CD4-positive, alpha-beta T cell (primary cell): Measurements from ENCODE around the gene SLC2A3. TPM values are rescaled to one million over a fixed set of nuclear protein-coding genes. Genes with fewer than 3 reads are reported as not detected.
"Not testable (repeated sequence)": the region's sequence is repeated elsewhere in the genome, so short reads cannot be mapped to it uniquely, and the experiment has no call there.

Source experiments
- ATAC-seq: fragments of 200-7000 bp; cut with Tn5 transposase; one replicate; pipeline ENCODE4 v1.10.0; 2022; ENCODE audit warnings: mild to moderate bottlenecking; ENCODE audit not compliant: poor library complexity
- CTCF ChIA-PET: fragments of 350-600 bp; sonication (Branson Sonifier 250); formaldehyde crosslinking; loops from one replicate; lab custom pipeline; 2021; ENCODE audit warnings: antibody characterized with exemption, inconsistent platforms; lab: Charles Lee
- POLR2A ChIA-PET: fragments of 350-600 bp; sonication (Branson Sonifier 250); formaldehyde crosslinking; loops from one replicate; lab custom pipeline; 2021; ENCODE audit warnings: antibody characterized with exemption, inconsistent platforms; lab: Charles Lee
- DNase-seq, 14 experiments: peaks; one replicate each; pipeline ENCODE4 v3.0.0-alpha.2; 2013 to 2020; ENCODE audit warnings: mixed read lengths in 2 of 14
- H3K27ac ChIP-seq, 2 donors: one replicate each; pipeline versions ENCODE4 v1.5.1 to v1.7.0; 2013; ENCODE audit warnings: low read length in 2 of 2, low read depth in 1 of 2, mild to moderate bottlenecking in 1 of 2
- H3K27me3 ChIP-seq, 2 experiments: 1 replicate in 1 of 2; 2 replicates in 1 of 2; pipeline versions ENCODE4 v1.6.1 to v1.7.0; 2013; ENCODE audit warnings: low read length in 2 of 2, control low read depth in 1 of 2, mild to moderate bottlenecking in 1 of 2, moderate library complexity in 1 of 2; ENCODE audit not compliant: insufficient read depth in 2 of 2, control insufficient read depth in 1 of 2
- H3K36me3 ChIP-seq: one replicate; pipeline ENCODE4 v1.6.1; 2013; ENCODE audit warnings: low read length, control low read depth; ENCODE audit not compliant: insufficient read depth
- H3K4me1 ChIP-seq: one replicate; pipeline ENCODE4 v1.6.1; 2013; ENCODE audit warnings: low read length, control low read depth; ENCODE audit not compliant: insufficient read depth
- H3K4me3 ChIP-seq: one replicate; pipeline ENCODE4 v1.5.1; 2013; ENCODE audit warnings: mild to moderate bottlenecking, low read length, moderate library complexity
- H3K9me3 ChIP-seq, 2 experiments: 1 replicate in 1 of 2; 2 replicates in 1 of 2; pipeline versions ENCODE4 v1.6.1 to v1.7.0; 2013; ENCODE audit warnings: low read length in 2 of 2, mild to moderate bottlenecking in 2 of 2, control low read depth in 1 of 2, moderate library complexity in 1 of 2; ENCODE audit not compliant: control insufficient read depth in 1 of 2, insufficient read depth in 1 of 2
- H3K27ac Mint-ChIP-seq: one replicate; pipeline ENCODE4 v1.8.0; 2020; ENCODE audit warnings: mixed read lengths
- H3K27me3 Mint-ChIP-seq: one replicate; pipeline ENCODE4 v1.8.0; 2021; ENCODE audit warnings: mixed read lengths
- H3K36me3 Mint-ChIP-seq: one replicate; pipeline ENCODE4 v1.8.0; 2021; ENCODE audit warnings: low read depth, mixed read lengths
- H3K4me1 Mint-ChIP-seq: one replicate; pipeline ENCODE4 v1.8.0; 2021; ENCODE audit warnings: low read depth, mixed read lengths
- H3K4me3 Mint-ChIP-seq: one replicate; pipeline ENCODE4 v1.8.0; 2020; ENCODE audit warnings: mild to moderate bottlenecking, mixed read lengths
- H3K9me3 Mint-ChIP-seq: one replicate; pipeline ENCODE4 v1.8.0; 2020; ENCODE audit warnings: mixed read lengths
- CTCF ChIP-seq: fragments of 200-600 bp; IDR thresholded peaks from one replicate; pipeline ENCODE4 v1.8.0; 2022; ENCODE audit warnings: antibody characterized with exemption, mild to moderate bottlenecking
- intact Hi-C, 2 experiments: fragments of 100-400 bp; cut with DNase I in 1 of 2; cut with micrococcal nuclease in 1 of 2; formaldehyde crosslinking; loops; one replicate each; pipeline versions ENCODE4 v1.15.1 to v1.9.0; 2023 to 2025; cut with DNase I, micrococcal nuclease
- total RNA-seq, 174 experiments: library from RNA in 2 of 174; stranded (reverse) in 2 of 174; gene quantifications; one replicate each; pipeline ENCODE4 v1.2.3 and lab custom pipeline; 2021 to 2026

SLC2A3 gene
- total RNA-seq, 2 experiments from 2014 or later: 929 to 939 TPM

DNA sequence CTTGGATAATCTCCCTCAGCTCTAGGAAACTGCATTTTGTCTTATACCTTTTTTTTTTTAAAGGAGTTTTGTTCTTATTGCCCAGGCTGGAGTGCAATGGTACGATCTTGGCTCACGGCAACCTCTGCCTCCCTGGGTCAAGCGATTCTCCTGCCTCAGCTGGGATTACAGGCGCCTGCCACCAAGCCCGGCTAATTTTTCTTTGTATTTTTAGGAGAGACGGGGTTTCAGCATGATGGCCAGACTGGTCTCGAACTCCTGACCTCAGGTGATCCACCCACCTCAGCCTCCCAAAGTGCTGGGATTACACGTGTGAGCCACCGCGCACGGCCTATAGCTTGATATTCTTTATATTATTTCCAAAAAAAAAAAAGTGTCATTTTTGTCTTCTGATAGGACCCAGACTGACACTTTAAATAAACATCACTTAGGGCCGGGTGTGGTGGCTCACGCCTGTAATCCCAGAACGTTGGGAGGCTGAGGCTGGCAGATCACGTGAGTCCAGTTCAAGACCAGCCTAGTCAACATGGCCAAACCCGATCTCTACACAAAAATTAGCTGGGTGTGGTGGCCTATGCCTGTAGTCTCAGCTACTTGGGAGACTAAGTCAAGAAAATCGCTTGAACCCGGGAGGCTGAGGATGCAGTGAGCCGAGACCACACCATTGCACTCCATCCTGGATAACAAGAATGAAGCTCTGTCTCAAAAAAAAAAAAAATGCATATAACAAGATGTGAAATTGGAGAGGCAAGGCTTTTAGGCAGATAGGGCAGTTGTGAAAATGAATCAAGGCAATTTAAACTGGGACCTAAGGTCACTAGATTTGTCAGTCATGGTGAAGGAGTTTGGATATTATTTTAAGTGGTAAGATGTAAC, 18.4 kb downstream of the SLC2A3 start:
- Mint-ChIP-seq H3K27ac (peak overlapping the region; percentile 6), H3K4me1 (peaks cover 51% of the 10 kb centered on the region), H3K9me3 (no peaks in the 10 kb centered on the region), H3K4me3 (peak overlapping the region; percentile 3), H3K36me3 (peaks cover 49% of the 10 kb centered on the region), H3K27me3 (no peaks in the 10 kb centered on the region)
- POLR2A ChIA-PET: interaction anchor here (0.9 to 1.5 kb wide), 2 partner anchors 16 to 161 kb away, joined by 6 read pairs; no protein-coding TSS in a partner anchor
- Histone ChIP-seq H3K36me3 (peaks cover 39% of the 10 kb centered on the region), H3K27ac (no peak overlapping the region), H3K9me3 (peaks cover 0 to 4% of the 10 kb centered on the region in 2 experiments), H3K4me1 (peaks cover 17% of the 10 kb centered on the region), H3K27me3 (no peaks in the 10 kb centered on the region), H3K4me3 (no peak overlapping the region)
- CTCF ChIA-PET: interaction anchor here (2.7 kb wide), 1 partner anchor 15 kb away, joined by 12 read pairs; no protein-coding TSS in a partner anchor
- ATAC-seq (no peak), DNase-seq (no peak)
- no peak for TF ChIP-seq CTCF
- intact Hi-C loops: no loop called here

- H3K4me3 Mint-ChIP-seq: no peak overlapping the region
- DNase-seq (no peak), ATAC-seq (no peak)
- H3K4me1 ChIP-seq: peaks cover 11% of the 10 kb centered on the region
- H3K27me3 Mint-ChIP-seq: no peaks in the 10 kb centered on the region
- POLR2A ChIA-PET: interaction anchor here (1.1 to 1.5 kb wide), 2 partner anchors 9 to 161 kb away, joined by 4 to 6 read pairs; no protein-coding TSS in a partner anchor
- peak overlapping the region; percentile 44 for H3K27ac Mint-ChIP-seq
- peaks cover 32% of the 10 kb centered on the region for H3K36me3 ChIP-seq
- intact Hi-C loops: no loop called here
- H3K9me3 ChIP-seq: peaks cover 0 to 4% of the 10 kb centered on the region in 2 experiments
- H3K36me3 Mint-ChIP-seq: peaks cover 42% of the 10 kb centered on the region
- H3K4me1 Mint-ChIP-seq: peaks cover 48% of the 10 kb centered on the region
- no peaks in the 10 kb centered on the region for H3K9me3 Mint-ChIP-seq
- CTCF ChIA-PET: interaction anchor here (2.7 kb wide), 1 partner anchor 16 kb away, joined by 12 read pairs; no protein-coding TSS in a partner anchor
- no peak overlapping the region for H3K27ac ChIP-seq
- H3K27me3 ChIP-seq: no peaks in the 10 kb centered on the region
- no peak for TF ChIP-seq CTCF
- H3K4me3 ChIP-seq: no peak overlapping the region
Observed at GRCh38 chr12:7916936-7917335, 19.1 kb downstream of the SLC2A3 start.

- Mint-ChIP-seq H3K9me3 (no peaks in the 10 kb centered on the region), H3K4me1 (peaks cover 37% of the 10 kb centered on the region), H3K27ac (peak overlapping the region; percentile 44), H3K36me3 (peaks cover 31% of the 10 kb centered on the region), H3K27me3 (no peaks in the 10 kb centered on the region), H3K4me3 (no peak overlapping the region)
- ChIA-PET CTCF (interaction anchor here (0.7 kb wide), 1 partner anchor 10 kb away, joined by 3 read pairs; no protein-coding TSS in a partner anchor), POLR2A (interaction anchor here (1.1 to 1.5 kb wide), 2 partner anchors 10 to 162 kb away, joined by 4 to 6 read pairs; no protein-coding TSS in a partner anchor)
- H3K9me3 ChIP-seq: peaks cover 0 to 4% of the 10 kb centered on the region in 2 experiments
- H3K27ac ChIP-seq: no peak overlapping the region
- peaks cover 21% of the 10 kb centered on the region for H3K36me3 ChIP-seq
- no peak overlapping the region for H3K4me3 ChIP-seq
- ATAC-seq (no peak), DNase-seq (peak in 2 of 14 experiments; percentile 43 to 49)
- H3K27me3 ChIP-seq: no peaks in the 10 kb centered on the region
- TF ChIP-seq CTCF: no peak
- intact Hi-C loops: no loop called here
- H3K4me1 ChIP-seq: peaks cover 5% of the 10 kb centered on the region
Observed at GRCh38 chr12:7915661-7916403, 20.2 kb downstream of the SLC2A3 start.

DNA sequence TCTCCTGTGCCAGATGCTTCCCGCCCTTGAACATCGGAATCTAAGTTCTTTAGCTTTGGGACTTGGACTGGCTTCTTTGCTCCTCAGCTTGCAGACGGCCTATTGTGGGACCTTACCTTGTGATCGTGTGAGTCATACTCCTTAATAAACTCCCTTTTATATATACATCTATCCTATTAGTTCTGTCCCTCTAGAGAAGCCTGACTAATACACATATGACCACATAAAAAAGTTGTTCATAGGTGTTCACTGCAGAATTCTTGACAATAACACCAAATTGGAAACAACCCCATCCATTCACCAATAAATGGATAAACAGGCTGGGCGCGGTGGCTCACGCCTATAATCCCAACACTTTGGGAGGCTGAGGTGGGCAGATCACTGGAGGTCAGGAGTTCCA, 25.9 kb downstream of the SLC2A3 start:
- ATAC-seq, H3K27me3 ChIP-seq, H3K36me3 Mint-ChIP-seq, H3K27me3 Mint-ChIP-seq, H3K4me3 Mint-ChIP-seq, H3K4me3 ChIP-seq, H3K9me3 ChIP-seq, H3K4me1 Mint-ChIP-seq, H3K27ac ChIP-seq, H3K4me1 ChIP-seq, POLR2A ChIA-PET, DNase-seq, H3K36me3 ChIP-seq, H3K27ac Mint-ChIP-seq, H3K9me3 Mint-ChIP-seq: not testable (repeated sequence)
- CTCF ChIA-PET: interaction anchor here (0.8 kb wide), 1 partner anchor 13 kb away, joined by 3 read pairs; no protein-coding TSS in a partner anchor
- intact Hi-C loops: loop anchor here in 1 of 2 experiments (5.0 kb wide), 2 partner anchors 33 to 702 kb away; partner anchors contain the start of gene AICDA
